Smooth muscle cell (in vitro differentiated cells): Measurements from ENCODE around the gene SDK1. TPM values are rescaled to one million over a fixed set of nuclear protein-coding genes. Genes with fewer than 3 reads are reported as not detected.

Experiments used
- DNase-seq: peaks from one replicate; lab custom pipeline; 2025; ENCODE audit not compliant: unreplicated experiment; lab: John Stamatoyannopoulos, UW
- H2AFZ ChIP-seq: fragments of 200-600 bp; sonication (generic); 2 replicates; pipeline ENCODE4 v1.6.0; 2016; ENCODE audit warnings: antibody characterized with exemption, low read depth, mild to moderate bottlenecking
- H3F3A ChIP-seq: fragments of 200-600 bp; sonication (generic); 2 replicates; pipeline ENCODE4 v1.6.0; 2017; ENCODE audit warnings: antibody characterized with exemption, low read depth
- H3K27ac ChIP-seq: fragments of 200-600 bp; sonication (generic); 2 replicates; pipeline ENCODE4 v1.5.1; 2016; ENCODE audit warnings: low read depth, mild to moderate bottlenecking
- H3K27me3 ChIP-seq: fragments of 200-600 bp; sonication (generic); 2 replicates; pipeline ENCODE4 v1.6.1; 2016; ENCODE audit warnings: low read depth, mild to moderate bottlenecking
- H3K36me3 ChIP-seq: fragments of 200-600 bp; sonication (generic); 2 replicates; pipeline ENCODE4 v1.5.1; 2016; ENCODE audit warnings: low read depth
- H3K4me1 ChIP-seq: fragments of 200-600 bp; sonication (generic); 2 replicates; pipeline ENCODE4 v1.5.1; 2016; ENCODE audit warnings: low read depth
- H3K4me2 ChIP-seq: fragments of 200-600 bp; sonication (generic); 2 replicates; pipeline ENCODE4 v1.6.0; 2016; ENCODE audit warnings: mild to moderate bottlenecking
- H3K4me3 ChIP-seq: fragments of 200-600 bp; sonication (generic); 2 replicates; pipeline ENCODE4 v1.5.1; 2016; ENCODE audit warnings: mild to moderate bottlenecking
- H3K79me2 ChIP-seq: fragments of 200-600 bp; sonication (generic); 2 replicates; pipeline ENCODE4 v1.6.0; 2016; ENCODE audit warnings: low read depth, mild to moderate bottlenecking
- H3K9ac ChIP-seq: fragments of 200-600 bp; sonication (generic); 2 replicates; pipeline ENCODE4 v1.6.0; 2016; ENCODE audit warnings: low read depth
- H3K9me3 ChIP-seq: fragments of 200-600 bp; sonication (generic); replicated peaks from 2 replicates; pipeline ENCODE4 v1.5.1; 2016; ENCODE audit warnings: low read depth
- H4K20me1 ChIP-seq: fragments of 200-600 bp; sonication (generic); 2 replicates; pipeline ENCODE4 v1.6.0; 2016; ENCODE audit warnings: low read depth
- CTCF ChIP-seq: fragments of 200-600 bp; sonication (generic); IDR thresholded peaks from 2 replicates; pipeline ENCODE4 v1.5.1; 2017; ENCODE audit warnings: borderline replicate concordance, mild to moderate bottlenecking, antibody characterized with exemption; ENCODE audit not compliant: insufficient read depth, poor library complexity, severe bottlenecking
- WGBS: methylation state at CpG from one replicate; pipeline ENCODE4 v1.1.7; 2016; ENCODE audit warnings: low lambda C conversion rate; 5-methylcytosine and 5-hydroxymethylcytosine counted together
- polyA plus RNA-seq: library from polyadenylated mRNA; unstranded; fragments of >200 nt; fragmentation: Nextera tagmentation; extraction: Ambion mirVana; gene quantifications from 2 replicates; pipeline ENCODE4 v1.2.1, GENCODE V29; 2016
- total RNA-seq: library from RNA; depleted of rRNA; stranded (reverse); fragments of >200 nt; gene quantifications from 2 replicates; pipeline ENCODE4 v1.2.3, GENCODE V29; 2014

Gene SDK1
- total and polyA plus RNA-seq, 2 experiments from 2014 or later = 1.1 to 2.5 TPM

GRCh38 chr7:4010061-4010605 lies 709.1 kb downstream of the SDK1 start:
- Histone ChIP-seq H3K27me3 (peaks cover 4% of the 10 kb centered on the region), H3K27ac (no peak overlapping the region), H3K9ac (no peak overlapping the region), H3K79me2 (no peaks in the 10 kb centered on the region), H3K36me3 (no peaks in the 10 kb centered on the region), H3K4me2 (no peak overlapping the region), H3K4me1 (peaks cover 8% of the 10 kb centered on the region), H4K20me1 (no peaks in the 10 kb centered on the region), H3K9me3 (no peaks in the 10 kb centered on the region), H2AFZ (no peak overlapping the region), H3F3A (no peaks in the 10 kb centered on the region), H3K4me3 (no peak overlapping the region)
- WGBS = 96% methylated on average over 13 of the region's 13 CpGs
- TF ChIP-seq CTCF = no peak
- DNase-seq = no peak

- Histone ChIP-seq H3K9me3 (no peaks in the 10 kb centered on the region), H3K27ac (no peak overlapping the region), H3K4me3 (no peak overlapping the region), H3K9ac (no peak overlapping the region), H3K79me2 (no peaks in the 10 kb centered on the region), H4K20me1 (no peaks in the 10 kb centered on the region), H2AFZ (no peak overlapping the region), H3K27me3 (peaks cover 4% of the 10 kb centered on the region), H3K4me1 (peaks cover 8% of the 10 kb centered on the region), H3F3A (no peaks in the 10 kb centered on the region), H3K36me3 (no peaks in the 10 kb centered on the region), H3K4me2 (no peak overlapping the region)
- DNase-seq = no peak
- TF ChIP-seq CTCF = no peak
- WGBS = 88% methylated on average over 30 of the region's 30 CpGs
Measured at GRCh38 chr7:4010923-4011656, 710.0 kb downstream of the SDK1 start.

- no peak overlapping the region for H3K4me2 ChIP-seq
- no peaks in the 10 kb centered on the region for H3K9me3 ChIP-seq
- H3K79me2 ChIP-seq = no peaks in the 10 kb centered on the region
- 83% methylated on average over 10 of the region's 10 CpGs for WGBS
- H2AFZ ChIP-seq = no peak overlapping the region
- no peak overlapping the region for H3K9ac ChIP-seq
- no peak overlapping the region for H3K4me3 ChIP-seq
- TF ChIP-seq CTCF = no peak
- DNase-seq = no peak
- peaks cover 4% of the 10 kb centered on the region for H3K27me3 ChIP-seq
- no peaks in the 10 kb centered on the region for H3K36me3 ChIP-seq
- H3F3A ChIP-seq = no peaks in the 10 kb centered on the region
- H3K27ac ChIP-seq = no peak overlapping the region
- H4K20me1 ChIP-seq = no peaks in the 10 kb centered on the region
- no peaks in the 10 kb centered on the region for H3K4me1 ChIP-seq
Measured at GRCh38 chr7:4013793-4014192, 712.7 kb downstream of the SDK1 start.
